Panc1 (cell line): ENCODE measurements around the gene PLEKHA7. TPM values are rescaled to one million over a fixed set of nuclear protein-coding genes. Genes with fewer than 3 reads are reported as not detected.

Experiments
- ATAC-seq: fragments of 200-7000 bp; cut with Tn5 transposase; 2 replicates; pipeline ENCODE4 v1.9.1; 2020; ENCODE audit warnings: mild to moderate bottlenecking, moderate library complexity
- BruUV-seq: library from RNA; stranded (reverse); fragments of 400-500 nt; replicated peaks from 2 replicates; lab custom pipeline; 2021; lab: Mats Ljungman, UMichigan
- CTCF ChIA-PET: fragments of 300-600 bp; sonication (Branson Sonifier 250); formaldehyde crosslinking; loops from one replicate; lab custom pipeline; 2022; ENCODE audit warnings: antibody characterized with exemption; lab: Charles Lee
- POLR2A ChIA-PET: fragments of 300-600 bp; sonication (Branson Sonifier 250); formaldehyde crosslinking; loops from one replicate; lab custom pipeline; 2022; ENCODE audit warnings: antibody characterized with exemption; lab: Charles Lee
- DNase-seq: peaks from one replicate; pipeline ENCODE4 v3.0.0-alpha.2; 2010; ENCODE audit warnings: low read depth, low spot score
- H3K27ac ChIP-seq: 2 replicates; pipeline ENCODE4 v1.5.1; 2011; ENCODE audit warnings: mild to moderate bottlenecking, low read length, inconsistent platforms
- H3K27me3 ChIP-seq: fragments of 200-500 bp; sonication (Bioruptor generic); 2 replicates; pipeline ENCODE4 v1.6.0; 2014; ENCODE audit warnings: low read length, inconsistent platforms; ENCODE audit not compliant: control insufficient read depth, insufficient read depth
- H3K36me3 ChIP-seq: fragments of 200-500 bp; sonication (Bioruptor generic); 2 replicates; pipeline ENCODE4 v1.5.1; 2014; ENCODE audit warnings: inconsistent platforms, mild to moderate bottlenecking, low read length, moderate library complexity; ENCODE audit not compliant: control insufficient read depth, insufficient read depth
- H3K4me1 ChIP-seq: 2 replicates; pipeline ENCODE4 v1.5.1; 2011; ENCODE audit warnings: inconsistent platforms, mild to moderate bottlenecking, low read length, moderate library complexity; ENCODE audit not compliant: control insufficient read depth, insufficient read depth
- H3K4me3 ChIP-seq, 2 experiments: 2 replicates each; pipeline ENCODE4 v1.5.1; 2011 to 2012; ENCODE audit warnings: low read depth in 2 of 2, low read length in 2 of 2, mild to moderate bottlenecking in 2 of 2, inconsistent platforms in 1 of 2, moderate library complexity in 1 of 2
- H3K9me3 ChIP-seq: fragments of 200-500 bp; sonication (Bioruptor generic); 2 replicates; pipeline ENCODE4 v1.5.1; 2014; ENCODE audit warnings: low read depth, mild to moderate bottlenecking, inconsistent platforms, low read length, moderate library complexity; ENCODE audit not compliant: control insufficient read depth, insufficient read depth
- CTCF ChIP-seq: fragments of 450-650 bp; IDR thresholded peaks from 2 replicates; pipeline ENCODE4 v1.5.1; 2017; ENCODE audit warnings: mild to moderate bottlenecking
- TCF7L2 ChIP-seq: IDR thresholded peaks from 2 replicates; pipeline ENCODE4 v1.6.1; 2011; ENCODE audit warnings: mild to moderate bottlenecking, low read depth, low read length, inconsistent platforms
- in situ Hi-C: cut with HindIII; loops from 2 replicates; pipeline ENCODE4 v1.10.0; 2016; ENCODE audit warnings: low sequenced_read_pairs, low pct_unique_long_range_greater_than_20kb
- intact Hi-C: fragments of 100-400 bp; cut with micrococcal nuclease; formaldehyde crosslinking; loops from one replicate; pipeline ENCODE4 v1.10.0; 2022; ENCODE audit not compliant: unreplicated experiment
- total RNA-seq: library from RNA; stranded (reverse); gene quantifications from one replicate; pipeline ENCODE4 v1.2.1, GENCODE V29; 2021; ENCODE audit not compliant: unreplicated experiment
- TF ChIP-seq, protein P1 (sequence below), 2 experiments: IDR thresholded peaks; 2 replicates each; pipeline ENCODE4 v1.6.1; 2011 to 2012; ENCODE audit warnings: low read depth in 2 of 2, control low read depth in 1 of 2, low read length in 1 of 2, mild to moderate bottlenecking in 1 of 2, moderate library complexity in 1 of 2; ENCODE audit not compliant: insufficient read depth in 1 of 2

Gene PLEKHA7
- total RNA-seq, 1 experiment from 2014 or later, result 11.6 TPM

DNA sequence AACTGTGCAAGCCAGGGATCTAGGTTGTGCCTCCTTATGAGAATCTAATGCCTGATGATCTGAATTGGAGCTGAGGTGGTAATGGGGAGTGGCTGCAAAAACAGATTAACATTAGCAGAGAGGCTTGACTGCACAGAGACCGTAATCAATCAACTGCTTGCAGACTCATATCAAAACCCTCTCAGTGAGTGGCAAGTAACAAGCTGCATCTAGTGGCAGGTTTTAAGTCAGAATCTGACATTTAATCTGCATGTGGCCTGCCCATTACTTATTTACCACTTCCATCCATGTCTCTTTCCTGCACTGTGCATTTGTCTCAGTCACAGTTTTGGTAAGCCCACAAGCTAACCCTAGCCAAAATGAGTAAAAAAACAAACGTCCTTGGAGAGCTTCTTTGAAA lies 264.5 kb downstream of the PLEKHA7 start:
- Histone ChIP-seq H3K36me3 (peaks cover 31% of the 10 kb centered on the region), H3K9me3 (no peaks in the 10 kb centered on the region), H3K4me3 (no peak overlapping the region), H3K27ac (no peak overlapping the region), H3K27me3 (no peaks in the 10 kb centered on the region), H3K4me1 (no peaks in the 10 kb centered on the region)
- POLR2A ChIA-PET, result interaction anchor here (0.6 kb wide), 1 partner anchor 277 kb away, joined by 5 read pairs; no protein-coding TSS in a partner anchor
- in situ Hi-C loops, result no loop called here
- intact Hi-C loops, result no loop called here
- no peak for TF ChIP-seq CTCF
- TF ChIP-seq, protein P1, sequence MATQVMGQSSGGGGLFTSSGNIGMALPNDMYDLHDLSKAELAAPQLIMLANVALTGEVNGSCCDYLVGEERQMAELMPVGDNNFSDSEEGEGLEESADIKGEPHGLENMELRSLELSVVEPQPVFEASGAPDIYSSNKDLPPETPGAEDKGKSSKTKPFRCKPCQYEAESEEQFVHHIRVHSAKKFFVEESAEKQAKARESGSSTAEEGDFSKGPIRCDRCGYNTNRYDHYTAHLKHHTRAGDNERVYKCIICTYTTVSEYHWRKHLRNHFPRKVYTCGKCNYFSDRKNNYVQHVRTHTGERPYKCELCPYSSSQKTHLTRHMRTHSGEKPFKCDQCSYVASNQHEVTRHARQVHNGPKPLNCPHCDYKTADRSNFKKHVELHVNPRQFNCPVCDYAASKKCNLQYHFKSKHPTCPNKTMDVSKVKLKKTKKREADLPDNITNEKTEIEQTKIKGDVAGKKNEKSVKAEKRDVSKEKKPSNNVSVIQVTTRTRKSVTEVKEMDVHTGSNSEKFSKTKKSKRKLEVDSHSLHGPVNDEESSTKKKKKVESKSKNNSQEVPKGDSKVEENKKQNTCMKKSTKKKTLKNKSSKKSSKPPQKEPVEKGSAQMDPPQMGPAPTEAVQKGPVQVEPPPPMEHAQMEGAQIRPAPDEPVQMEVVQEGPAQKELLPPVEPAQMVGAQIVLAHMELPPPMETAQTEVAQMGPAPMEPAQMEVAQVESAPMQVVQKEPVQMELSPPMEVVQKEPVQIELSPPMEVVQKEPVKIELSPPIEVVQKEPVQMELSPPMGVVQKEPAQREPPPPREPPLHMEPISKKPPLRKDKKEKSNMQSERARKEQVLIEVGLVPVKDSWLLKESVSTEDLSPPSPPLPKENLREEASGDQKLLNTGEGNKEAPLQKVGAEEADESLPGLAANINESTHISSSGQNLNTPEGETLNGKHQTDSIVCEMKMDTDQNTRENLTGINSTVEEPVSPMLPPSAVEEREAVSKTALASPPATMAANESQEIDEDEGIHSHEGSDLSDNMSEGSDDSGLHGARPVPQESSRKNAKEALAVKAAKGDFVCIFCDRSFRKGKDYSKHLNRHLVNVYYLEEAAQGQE (IDR thresholded peaks at IDR 0.05; ENCODE audit: insufficient read depth in 1 of 2, low read depth in 2 of 2, low read length in 1 of 2), result no peak
- BruUV-seq, result no TSS peak
- ATAC-seq (no peak), DNase-seq (no peak)
- CTCF ChIA-PET, result no interaction called here

- no TSS peak for BruUV-seq
- CTCF ChIA-PET, result no interaction called here
- H3K4me3 ChIP-seq, result no peak overlapping the region
- in situ Hi-C loops, result no loop called here
- no peak for ATAC-seq
- no peaks in the 10 kb centered on the region for H3K9me3 ChIP-seq
- DNase-seq, result no peak
- H3K27ac ChIP-seq, result no peak overlapping the region
- intact Hi-C loops, result no loop called here
- H3K27me3 ChIP-seq, result no peaks in the 10 kb centered on the region
- POLR2A ChIA-PET, result no interaction called here
- TF ChIP-seq TCF7L2, result no peak
- TF ChIP-seq, protein P1 (IDR thresholded peaks at IDR 0.05; ENCODE audit: insufficient read depth in 1 of 2, low read depth in 2 of 2, low read length in 1 of 2), result no peak
- peaks cover 31% of the 10 kb centered on the region for H3K36me3 ChIP-seq
- no peaks in the 10 kb centered on the region for H3K4me1 ChIP-seq
These were observed 265.1 kb downstream of the PLEKHA7 start for GRCh38 chr11:16749092-16749491.
